Left ventricle myocardium inferior (tissue), 1 donor: ENCODE data around the gene ANK2. TPM values are rescaled to one million over a fixed set of nuclear protein-coding genes. Genes with fewer than 3 reads are reported as not detected.

Experiments
- DNase-seq: peaks from one replicate; pipeline ENCODE4 v3.0.0-alpha.2; 2020
- H3K27ac ChIP-seq: fragments of 200-600 bp; replicated peaks from 2 replicates; pipeline ENCODE4 v1.8.0; 2021
- H3K27me3 ChIP-seq: fragments of 200-600 bp; 2 replicates; pipeline ENCODE4 v1.8.0; 2021; ENCODE audit warnings: low read depth
- H3K36me3 ChIP-seq: fragments of 200-600 bp; 2 replicates; pipeline ENCODE4 v1.8.0; 2021
- H3K4me1 ChIP-seq: fragments of 200-600 bp; 2 replicates; pipeline ENCODE4 v1.8.0; 2021
- H3K4me3 ChIP-seq: fragments of 200-600 bp; 2 replicates; pipeline ENCODE4 v1.8.0; 2021; ENCODE audit warnings: mild to moderate bottlenecking, moderate library complexity
- H3K9me3 ChIP-seq: fragments of 200-600 bp; replicated peaks from 2 replicates; pipeline ENCODE4 v1.8.0; 2021
- CTCF ChIP-seq: fragments of 200-600 bp; IDR thresholded peaks from 2 replicates; pipeline ENCODE4 v1.8.0; 2021; ENCODE audit warnings: antibody characterized with exemption, mild to moderate bottlenecking, borderline replicate concordance
- intact Hi-C: fragments of 100-400 bp; cut with micrococcal nuclease; formaldehyde crosslinking; loops from one replicate; pipeline ENCODE4 v1.11.0; 2022
- total RNA-seq: library from RNA; stranded (reverse); fragmentation: NEBNext Ultra II Directional; extraction: Animal tissue kit (Norgen Biotek cat#: 25700); gene quantifications from one replicate; pipeline ENCODE4 v1.2.1, GENCODE V29; 2021
- donor health status: DM: no; HTN: yes; CAD: no; lungs with severe emphysema.

The ANK2 gene
- total RNA-seq, 1 donor from 2014 or later = 267 TPM

- intact Hi-C loops = no loop called here
- Histone ChIP-seq H3K9me3 (no peaks in the 10 kb centered on the region), H3K27me3 (no peaks in the 10 kb centered on the region), H3K27ac (no peak overlapping the region), H3K4me3 (no peak overlapping the region), H3K4me1 (peaks cover 28% of the 10 kb centered on the region), H3K36me3 (no peaks in the 10 kb centered on the region)
- TF ChIP-seq CTCF = no peak
- DNase-seq = no peak
Observed at GRCh38 chr4:113154281-113154680, 104.8 kb downstream of the ANK2 start.

- no peak for TF ChIP-seq CTCF
- DNase-seq = no peak
- H3K9me3 ChIP-seq = no peaks in the 10 kb centered on the region
- no peaks in the 10 kb centered on the region for H3K36me3 ChIP-seq
- H3K4me1 ChIP-seq = peaks cover 34% of the 10 kb centered on the region
- H3K4me3 ChIP-seq = no peak overlapping the region
- no peak overlapping the region for H3K27ac ChIP-seq
- H3K27me3 ChIP-seq = no peaks in the 10 kb centered on the region
- intact Hi-C loops = no loop called here
Observed at GRCh38 chr4:113157086-113157857, 107.8 kb downstream of the ANK2 start.

- intact Hi-C loops = no loop called here
- TF ChIP-seq CTCF = no peak
- DNase-seq = no peak
- no peak overlapping the region for H3K27ac ChIP-seq
- peaks cover 18% of the 10 kb centered on the region for H3K4me1 ChIP-seq
- H3K9me3 ChIP-seq = no peaks in the 10 kb centered on the region
- H3K27me3 ChIP-seq = no peaks in the 10 kb centered on the region
- H3K36me3 ChIP-seq = no peaks in the 10 kb centered on the region
- H3K4me3 ChIP-seq = no peak overlapping the region
Observed at GRCh38 chr4:113159942-113160545, 110.6 kb downstream of the ANK2 start.

GRCh38 chr4:113160548-113160947 lies 111.1 kb downstream of the ANK2 start:
- Histone ChIP-seq H3K9me3 (no peaks in the 10 kb centered on the region), H3K27ac (peak overlapping the region; percentile 24), H3K4me1 (peaks cover 18% of the 10 kb centered on the region), H3K27me3 (no peaks in the 10 kb centered on the region), H3K36me3 (no peaks in the 10 kb centered on the region), H3K4me3 (no peak overlapping the region)
- intact Hi-C loops = no loop called here
- TF ChIP-seq CTCF = no peak
- DNase-seq = no peak

DNA sequence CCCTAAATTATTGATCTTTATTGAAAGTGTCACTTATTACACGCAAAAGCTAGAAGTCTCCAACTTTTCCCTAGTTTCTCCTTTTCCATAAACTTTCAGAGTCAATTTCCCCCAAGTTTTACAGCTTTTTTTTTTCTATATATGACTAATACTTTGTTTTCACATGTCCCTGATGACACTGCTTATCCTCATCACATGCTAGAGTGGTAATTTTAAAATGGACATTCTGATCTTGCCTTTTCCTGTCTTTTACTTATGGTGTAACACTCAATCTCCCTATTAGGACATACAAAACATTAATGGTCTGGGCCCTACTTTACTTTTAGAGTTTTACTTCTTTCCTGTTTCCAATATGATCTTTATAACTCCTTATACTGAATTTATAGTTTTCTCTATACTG lies 112.6 kb downstream of the ANK2 start:
- Histone ChIP-seq H3K4me1 (peaks cover 18% of the 10 kb centered on the region), H3K27me3 (no peaks in the 10 kb centered on the region), H3K9me3 (no peaks in the 10 kb centered on the region), H3K27ac (peak overlapping the region; percentile 42), H3K4me3 (no peak overlapping the region), H3K36me3 (no peaks in the 10 kb centered on the region)
- no peak for TF ChIP-seq CTCF
- intact Hi-C loops = no loop called here
- no peak for DNase-seq
